DOHH2 (cell line): Measurements from ENCODE around the gene IPO13.
A peak's percentile ranks its signal among the peaks of the same experiment; 100 is the strongest.

Source experiments
- H3F3A ChIP-seq: fragments of 200-600 bp; sonication (generic), shearing (Covaris generic); 2 replicates; pipeline ENCODE4 v1.6.0; 2016; ENCODE audit warnings: antibody characterized with exemption, mild to moderate bottlenecking; ENCODE audit not compliant: control insufficient read depth, insufficient read depth
- H3K27ac ChIP-seq: fragments of 200-600 bp; sonication (generic); 2 replicates; pipeline ENCODE4 v1.5.1; 2014; ENCODE audit warnings: low read depth, mild to moderate bottlenecking, low read length, moderate library complexity
- H3K27me3 ChIP-seq: fragments of 200-600 bp; sonication (generic); 2 replicates; pipeline ENCODE4 v1.6.1; 2014; ENCODE audit warnings: mild to moderate bottlenecking, low read length, mixed read lengths; ENCODE audit not compliant: control insufficient read depth
- H3K36me3 ChIP-seq: fragments of 200-600 bp; sonication (generic); 2 replicates; pipeline ENCODE4 v1.6.1; 2014; ENCODE audit warnings: mild to moderate bottlenecking, low read length, moderate library complexity, mixed read lengths; ENCODE audit not compliant: control insufficient read depth
- H3K4me1 ChIP-seq: fragments of 200-600 bp; sonication (generic); 2 replicates; pipeline ENCODE4 v1.6.1; 2014; ENCODE audit warnings: mild to moderate bottlenecking, low read length, mixed read lengths; ENCODE audit not compliant: control insufficient read depth
- H3K4me2 ChIP-seq: fragments of 200-600 bp; sonication (generic); 2 replicates; pipeline ENCODE4 v1.6.0; 2014; ENCODE audit warnings: mild to moderate bottlenecking, low read length, moderate library complexity
- H3K4me3 ChIP-seq: fragments of 200-600 bp; sonication (generic); 2 replicates; pipeline ENCODE4 v1.5.1; 2014; ENCODE audit warnings: mild to moderate bottlenecking, low read length, mixed read lengths
- H3K79me2 ChIP-seq: fragments of 200-600 bp; sonication (generic); 2 replicates; pipeline ENCODE4 v1.6.1; 2014; ENCODE audit warnings: mild to moderate bottlenecking, low read length, mixed read lengths; ENCODE audit not compliant: control insufficient read depth
- H3K9me2 ChIP-seq: fragments of 200-600 bp; sonication (generic); replicated peaks from 2 replicates; pipeline ENCODE4 v1.6.1; 2014; ENCODE audit warnings: mild to moderate bottlenecking, low read length, mixed read lengths; ENCODE audit not compliant: control insufficient read depth
- H3K9me3 ChIP-seq: fragments of 200-600 bp; sonication (generic); 2 replicates; pipeline ENCODE4 v1.6.1; 2014; ENCODE audit warnings: antibody characterized with exemption, low read length, mixed read lengths; ENCODE audit not compliant: control insufficient read depth, insufficient read depth
- H4K20me1 ChIP-seq: fragments of 200-600 bp; sonication (generic); 2 replicates; pipeline ENCODE4 v1.6.0; 2014; ENCODE audit warnings: low read depth, mild to moderate bottlenecking, antibody characterized with exemption, low read length, moderate library complexity; ENCODE audit not compliant: control insufficient read depth, insufficient read depth
- EZH2phosphoT487 ChIP-seq: fragments of 200-600 bp; sonication (generic); IDR thresholded peaks from 2 replicates; pipeline ENCODE4 v1.6.1; 2017; ENCODE audit warnings: borderline replicate concordance, mild to moderate bottlenecking, antibody characterized with exemption, low read length, moderate library complexity, mixed read lengths
- TF ChIP-seq, protein P1 (sequence below): fragments of 200-600 bp; sonication (generic); IDR thresholded peaks from one replicate; pipeline ENCODE4 v1.5.1; 2014; ENCODE audit warnings: antibody characterized with exemption, mild to moderate bottlenecking, low read depth, low read length; ENCODE audit not compliant: poor library complexity, severe bottlenecking

The IPO13 gene

DNA sequence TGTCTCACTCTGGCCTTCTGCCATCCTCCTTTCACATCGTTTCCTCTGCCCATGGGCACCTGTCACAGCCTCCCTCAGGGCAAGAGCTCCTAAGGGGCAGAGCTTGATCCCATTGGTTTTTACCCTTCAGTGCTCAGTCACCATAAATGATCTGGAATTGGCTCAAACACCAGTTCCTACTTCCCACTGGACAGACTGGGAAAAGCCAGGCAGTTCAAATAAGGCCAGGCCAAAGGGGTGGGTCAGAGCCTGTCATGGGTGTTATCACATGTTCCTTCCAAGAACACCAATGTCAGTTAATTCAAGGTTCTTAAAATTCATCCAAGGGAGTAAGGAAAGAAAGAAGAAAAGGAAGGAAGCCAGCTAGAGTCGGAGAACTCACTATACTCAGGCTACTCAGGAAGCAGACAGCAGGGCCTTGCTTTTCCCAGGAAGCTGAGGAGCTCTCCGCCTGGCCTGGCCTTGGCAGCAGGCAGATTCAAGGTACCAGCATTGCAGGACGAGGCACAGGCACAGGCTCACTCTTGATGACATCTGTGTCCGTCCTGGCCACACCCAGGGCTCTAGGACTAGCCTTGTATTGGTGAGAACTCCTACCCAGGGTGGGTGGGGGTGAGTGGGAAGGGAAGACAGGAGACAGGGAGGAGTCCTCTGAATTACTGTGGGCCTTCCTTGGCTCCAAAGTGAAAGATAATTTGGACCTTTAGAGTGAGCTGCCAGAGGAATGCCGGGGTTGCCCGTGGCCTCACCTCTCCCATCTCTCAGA, 45.4 kb upstream of the IPO13 start:
- no peaks in the 10 kb centered on the region for H3K9me2 ChIP-seq
- H3K79me2 ChIP-seq: no peaks in the 10 kb centered on the region
- no peak overlapping the region for H3K27ac ChIP-seq
- no peak for TF ChIP-seq EZH2phosphoT487
- TF ChIP-seq, protein P1, sequence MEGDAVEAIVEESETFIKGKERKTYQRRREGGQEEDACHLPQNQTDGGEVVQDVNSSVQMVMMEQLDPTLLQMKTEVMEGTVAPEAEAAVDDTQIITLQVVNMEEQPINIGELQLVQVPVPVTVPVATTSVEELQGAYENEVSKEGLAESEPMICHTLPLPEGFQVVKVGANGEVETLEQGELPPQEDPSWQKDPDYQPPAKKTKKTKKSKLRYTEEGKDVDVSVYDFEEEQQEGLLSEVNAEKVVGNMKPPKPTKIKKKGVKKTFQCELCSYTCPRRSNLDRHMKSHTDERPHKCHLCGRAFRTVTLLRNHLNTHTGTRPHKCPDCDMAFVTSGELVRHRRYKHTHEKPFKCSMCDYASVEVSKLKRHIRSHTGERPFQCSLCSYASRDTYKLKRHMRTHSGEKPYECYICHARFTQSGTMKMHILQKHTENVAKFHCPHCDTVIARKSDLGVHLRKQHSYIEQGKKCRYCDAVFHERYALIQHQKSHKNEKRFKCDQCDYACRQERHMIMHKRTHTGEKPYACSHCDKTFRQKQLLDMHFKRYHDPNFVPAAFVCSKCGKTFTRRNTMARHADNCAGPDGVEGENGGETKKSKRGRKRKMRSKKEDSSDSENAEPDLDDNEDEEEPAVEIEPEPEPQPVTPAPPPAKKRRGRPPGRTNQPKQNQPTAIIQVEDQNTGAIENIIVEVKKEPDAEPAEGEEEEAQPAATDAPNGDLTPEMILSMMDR: no peak
- H3K9me3 ChIP-seq: no peaks in the 10 kb centered on the region
- H3K4me2 ChIP-seq: no peak overlapping the region
- no peak overlapping the region for H3K4me3 ChIP-seq
- H3K4me1 ChIP-seq: peaks cover 18% of the 10 kb centered on the region
- no peaks in the 10 kb centered on the region for H3K36me3 ChIP-seq
- peaks cover 2% of the 10 kb centered on the region; the same call in 1 of the 2 replicates for H3F3A ChIP-seq
- no peaks in the 10 kb centered on the region for H3K27me3 ChIP-seq
- H4K20me1 ChIP-seq: no peaks in the 10 kb centered on the region

DNA sequence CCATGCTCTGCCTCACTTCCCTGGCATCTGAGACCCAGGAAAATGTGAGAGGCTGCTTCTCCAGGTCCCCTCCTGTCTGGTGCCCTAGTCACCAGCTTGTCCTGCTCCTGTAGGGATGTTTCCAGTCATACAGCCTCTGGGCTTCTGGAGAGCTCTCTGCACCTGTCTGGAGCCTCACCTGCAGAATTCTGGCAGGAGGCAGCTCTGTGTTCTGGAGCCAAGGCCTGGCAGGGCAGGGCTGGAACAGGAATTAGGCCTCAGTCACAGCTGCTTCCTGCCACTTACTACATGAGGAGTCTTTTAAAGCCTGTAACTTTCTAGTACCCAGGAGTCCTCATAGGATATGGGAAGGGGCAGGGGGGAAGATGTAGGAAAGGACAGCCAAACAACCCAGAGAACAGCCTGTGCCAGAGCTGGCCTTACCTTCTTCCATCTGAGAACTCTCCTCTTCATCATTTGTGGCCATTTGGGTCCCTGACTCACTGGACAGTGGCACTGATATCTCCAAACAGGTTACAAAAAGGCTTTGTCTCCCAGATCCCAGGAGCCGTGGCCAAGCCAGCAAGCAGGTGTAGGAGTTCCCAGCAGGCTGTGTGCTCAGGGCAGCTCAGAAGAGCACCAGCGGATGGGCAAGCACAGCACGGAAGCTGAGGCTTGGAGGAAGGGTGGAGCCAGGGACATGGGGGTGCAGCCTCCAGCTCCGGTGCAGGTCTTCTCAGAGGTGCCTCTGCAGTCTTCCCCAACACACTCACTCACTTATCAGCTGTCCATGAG, 44.5 kb upstream of the IPO13 start:
- H3K4me3 ChIP-seq: no peak overlapping the region
- no peak for TF ChIP-seq EZH2phosphoT487
- TF ChIP-seq, protein P1: no peak
- H3K27me3 ChIP-seq: no peaks in the 10 kb centered on the region
- no peaks in the 10 kb centered on the region for H3K9me2 ChIP-seq
- peaks cover 11% of the 10 kb centered on the region for H3F3A ChIP-seq
- H3K36me3 ChIP-seq: no peaks in the 10 kb centered on the region
- no peak overlapping the region for H3K27ac ChIP-seq
- peaks cover 18% of the 10 kb centered on the region for H3K4me1 ChIP-seq
- H4K20me1 ChIP-seq: no peaks in the 10 kb centered on the region
- H3K4me2 ChIP-seq: no peak overlapping the region
- H3K9me3 ChIP-seq: no peaks in the 10 kb centered on the region
- H3K79me2 ChIP-seq: no peaks in the 10 kb centered on the region

DNA sequence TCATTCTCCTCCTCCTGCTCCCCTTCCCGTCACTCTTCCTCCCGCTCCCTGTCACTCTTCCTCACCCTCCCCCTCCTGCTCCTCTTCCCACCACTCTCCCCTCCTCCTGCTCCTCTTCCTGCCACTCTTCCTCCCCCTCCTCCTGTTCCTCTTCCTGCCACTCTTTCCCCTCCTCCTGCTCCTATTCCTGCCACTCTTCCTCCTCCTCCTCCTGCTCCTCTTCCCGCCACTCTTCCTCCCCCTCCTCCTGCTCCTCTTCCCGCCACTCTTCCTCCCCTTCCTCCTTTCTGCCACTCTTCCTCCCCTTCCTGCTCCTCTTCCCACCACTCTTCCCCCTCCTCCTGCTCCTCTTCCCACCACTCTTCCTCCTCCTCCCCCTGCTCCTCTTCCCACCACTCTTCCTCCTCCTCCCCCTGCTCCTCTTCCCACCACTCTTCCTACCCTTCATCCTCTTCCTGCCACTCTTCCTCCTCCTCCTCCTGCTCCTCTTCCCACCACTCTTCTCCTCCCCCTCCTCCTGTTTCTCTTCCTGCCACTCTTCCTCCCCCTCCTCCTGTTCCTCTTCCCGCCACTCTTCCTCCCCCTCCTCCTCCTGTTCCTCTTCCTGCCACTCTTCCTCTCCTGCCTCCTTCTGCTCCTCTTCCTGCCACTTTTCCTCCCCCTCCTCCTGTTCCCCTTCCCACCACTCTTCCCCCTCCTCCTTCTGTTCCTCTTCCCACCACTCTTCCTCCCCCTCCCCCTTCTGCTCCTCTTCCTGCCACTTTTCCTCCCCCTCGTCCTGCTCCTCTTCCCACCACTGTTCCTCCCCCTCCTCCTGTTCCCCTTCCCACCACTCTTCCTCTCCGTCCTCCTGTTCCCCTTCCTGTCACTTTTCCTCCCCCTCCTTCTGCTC, 41.8 kb upstream of the IPO13 start:
- Histone ChIP-seq H4K20me1 (no peaks in the 10 kb centered on the region; the same call in 1 of the 2 replicates), H3K9me2 (no peaks in the 10 kb centered on the region), H3K36me3 (no peaks in the 10 kb centered on the region), H3K4me3 (no peak overlapping the region; the same call in 1 of the 2 replicates), H3K79me2 (no peaks in the 10 kb centered on the region), H3K4me1 (peaks cover 18% of the 10 kb centered on the region), H3K9me3 (no peaks in the 10 kb centered on the region), H3F3A (peaks cover 17% of the 10 kb centered on the region), H3K27ac (no peak overlapping the region), H3K4me2 (0 out of 2 replicates have a peak overlapping the region, but pooled peaks have one; percentile 9), H3K27me3 (no peaks in the 10 kb centered on the region)
- TF ChIP-seq EZH2phosphoT487: no peak
- TF ChIP-seq, protein P1: no peak
